ENCODE results near the gene RPL15. TPM values are rescaled to one million over a fixed set of nuclear protein-coding genes. Genes with fewer than 3 reads are reported as not detected.
A peak's percentile ranks its signal among the peaks of the same experiment; 100 is the strongest.

The RPL15 gene
- total and polyA plus RNA-seq, 2 of the 13 experiments (the other 11 are each of a cell fraction or from before 2014, with no cell fraction given): 1,297 to 3,693 TPM

- Histone ChIP-seq H3K79me2 (ENCODE audit: insufficient read depth, low read length) (no peaks in the 10 kb centered on the region), H3K4me3 (replicated peaks in 1 of 3; ENCODE audit: insufficient read depth in 1 of 3, low read depth in 2 of 3, low read length in 3 of 3) (no peak overlapping the region), H3K36me3 (replicated peaks in 1 of 2; ENCODE audit: control insufficient read depth in 1 of 2, insufficient read depth in 2 of 2, low read length in 2 of 2) (no peaks in the 10 kb centered on the region), H4K20me1 (ENCODE audit: insufficient read depth, low read length) (no peaks in the 10 kb centered on the region), H3K4me1 (ENCODE audit: insufficient read depth, low read length) (peaks cover 12% of the 10 kb centered on the region), H3K9me3 (ENCODE audit: low read length) (no peaks in the 10 kb centered on the region), H3K27me3 (ENCODE audit: control insufficient read depth in 1 of 2, insufficient read depth in 2 of 2, low read length in 2 of 2) (no peaks in the 10 kb centered on the region), H3K9ac (ENCODE audit: insufficient read depth, low read depth, low read length) (no peak overlapping the region), H3K4me2 (ENCODE audit: low read depth, low read length) (no peak overlapping the region), H3K27ac (ENCODE audit: extremely low read length, insufficient read depth, low read length) (no peak overlapping the region), H2AFZ (ENCODE audit: low read length) (no peak overlapping the region)
- ChIA-PET CTCF (ENCODE audit: low intra/inter-chr PET ratio, low total read pairs) (no interaction called here), POLR2A (interaction anchor here (1.3 to 4.4 kb wide), 2 partner anchors 9 to 38 kb away, joined by 4 to 72 read pairs; partner anchors contain the start of genes NKIRAS1 and RPL15)
- no peak for FAIRE-seq
- BruUV-seq (replicated peaks): no TSS peak
- no peak for TF ChIP-seq TMF1 (CRISPR knock-in tag; IDR thresholded peaks at IDR 0.05; ENCODE audit: low read depth)
- TF ChIP-seq MBD4 (IDR thresholded peaks at IDR 0.05; ENCODE audit: borderline replicate concordance, low read length): no peak
- no peak for TF ChIP-seq HNF1B (CRISPR knock-in tag; IDR thresholded peaks at IDR 0.05)
- TF ChIP-seq ZMYM2 (CRISPR knock-in tag; IDR thresholded peaks at IDR 0.05): no peak
- no peak for TF ChIP-seq ZNF230 (CRISPR knock-in tag; IDR thresholded peaks at IDR 0.05)
- TF ChIP-seq ZSCAN20 (CRISPR knock-in tag; IDR thresholded peaks at IDR 0.05; ENCODE audit: borderline replicate concordance): no peak
- TF ChIP-seq SIX1 (CRISPR knock-in tag; IDR thresholded peaks at IDR 0.05; ENCODE audit: borderline replicate concordance): no peak
- no peak for TF ChIP-seq ZNF468 (CRISPR knock-in tag; IDR thresholded peaks at IDR 0.05)
- intact Hi-C loops (cut with micrococcal nuclease; ENCODE audit: unreplicated experiment): no loop called here
- WGBS (ENCODE audit: low lambda C conversion rate): 71% methylated on average over 7 of the region's 7 CpGs
- no peak for ATAC-seq
- in situ Hi-C loops (cut with HindIII; ENCODE audit: extremely low pct_ligation_motif_present, low pct_unique_long_range_greater_than_20kb): no loop called here
- no peak for DNase-seq (ENCODE audit: low spot score)
Observed at GRCh38 chr3:23926246-23926645, 9.3 kb downstream of the RPL15 start.

GRCh38 chr3:23926736-23927135 lies 9.8 kb downstream of the RPL15 start:
- in situ Hi-C loops (cut with HindIII; ENCODE audit: extremely low pct_ligation_motif_present, low pct_unique_long_range_greater_than_20kb) (no loop called here), intact Hi-C loops (cut with micrococcal nuclease; ENCODE audit: unreplicated experiment) (no loop called here)
- no peak for ATAC-seq
- Histone ChIP-seq H4K20me1 (ENCODE audit: insufficient read depth, low read length) (no peaks in the 10 kb centered on the region), H3K27ac (ENCODE audit: extremely low read length, insufficient read depth, low read length) (no peak overlapping the region), H3K4me2 (ENCODE audit: low read depth, low read length) (no peak overlapping the region), H2AFZ (ENCODE audit: low read length) (no peak overlapping the region), H3K27me3 (ENCODE audit: control insufficient read depth in 1 of 2, insufficient read depth in 2 of 2, low read length in 2 of 2) (no peaks in the 10 kb centered on the region), H3K4me3 (replicated peaks in 1 of 3; ENCODE audit: insufficient read depth in 1 of 3, low read depth in 2 of 3, low read length in 3 of 3) (no peak overlapping the region), H3K9ac (ENCODE audit: insufficient read depth, low read depth, low read length) (no peak overlapping the region), H3K79me2 (ENCODE audit: insufficient read depth, low read length) (no peaks in the 10 kb centered on the region), H3K4me1 (ENCODE audit: insufficient read depth, low read length) (peaks cover 12% of the 10 kb centered on the region), H3K36me3 (replicated peaks in 1 of 2; ENCODE audit: control insufficient read depth in 1 of 2, insufficient read depth in 2 of 2, low read length in 2 of 2) (no peaks in the 10 kb centered on the region), H3K9me3 (ENCODE audit: low read length) (no peaks in the 10 kb centered on the region)
- no TSS peak for BruUV-seq (replicated peaks)
- POLR2A ChIA-PET: interaction anchor here (4.4 kb wide), 1 partner anchor 9 kb away, joined by 72 read pairs; the partner anchor contains the start of genes NKIRAS1 and RPL15
- CTCF ChIA-PET (ENCODE audit: low intra/inter-chr PET ratio, low total read pairs): no interaction called here
- WGBS (ENCODE audit: low lambda C conversion rate): 63% methylated on average over 3 of the region's 3 CpGs
- DNase-seq (ENCODE audit: low spot score): no peak
- no peak for FAIRE-seq
- TF ChIP-seq RBAK (CRISPR knock-in tag; IDR thresholded peaks at IDR 0.05) (no peak), CTCF (CRISPR knock-in tag; IDR thresholded peaks at IDR 0.05) (peak; percentile 30), ZNF232 (CRISPR knock-in tag; IDR thresholded peaks at IDR 0.05; ENCODE audit: borderline replicate concordance) (no peak), ZBTB4 (CRISPR knock-in tag; IDR thresholded peaks at IDR 0.05; ENCODE audit: borderline replicate concordance) (no peak), STAG1 (CRISPR knock-in tag; IDR thresholded peaks at IDR 0.05) (peak; percentile 43)
